ENCODE results near the gene GPI.
A peak's percentile ranks its signal among the peaks of the same experiment; 100 is the strongest.
"Not testable (repeated sequence)": the region's sequence is repeated elsewhere in the genome, so short reads cannot be mapped to it uniquely, and the experiment has no call there.

The GPI gene

DNA sequence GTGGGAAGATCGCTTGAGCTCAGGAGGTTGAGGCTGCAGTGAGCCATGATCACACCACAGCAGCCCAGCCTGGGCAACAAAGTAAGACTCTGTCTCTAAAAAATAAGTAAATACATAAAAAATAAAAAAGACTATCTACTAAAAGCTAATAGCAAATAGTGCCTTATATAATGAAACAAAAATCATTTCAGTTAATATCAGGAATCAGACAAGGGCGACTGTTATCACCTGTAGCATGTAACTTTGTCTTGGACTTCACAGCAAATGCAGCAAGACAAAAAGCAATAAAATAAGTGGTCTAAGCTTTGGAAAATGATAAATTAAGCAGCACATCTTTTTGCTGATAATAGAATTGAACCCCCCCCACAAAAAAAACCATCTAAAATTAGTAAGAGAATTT, 21.2 kb upstream of the GPI start:
- no peak for DNase-seq

DNA sequence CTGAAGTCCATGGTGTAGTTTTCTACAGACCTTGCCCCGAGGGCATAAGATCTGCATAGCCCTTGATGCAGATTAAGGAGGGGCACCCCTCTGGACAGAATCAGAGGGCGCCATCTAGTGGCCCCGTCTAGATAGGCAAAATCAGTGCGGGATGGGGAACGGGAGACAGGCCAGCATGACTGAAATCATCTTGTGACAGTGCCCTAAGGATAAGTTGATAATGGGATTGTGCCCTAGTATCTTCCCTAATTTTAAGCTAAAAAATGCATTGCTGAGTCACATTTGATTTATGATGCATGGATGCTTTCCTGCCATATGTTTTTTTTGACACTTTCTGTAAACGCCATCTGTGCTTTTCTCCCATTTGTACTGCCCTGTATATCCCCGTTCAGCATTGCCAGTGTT, 19.0 kb upstream of the GPI start:
- peak; percentile 66 to 88 for DNase-seq

DNA sequence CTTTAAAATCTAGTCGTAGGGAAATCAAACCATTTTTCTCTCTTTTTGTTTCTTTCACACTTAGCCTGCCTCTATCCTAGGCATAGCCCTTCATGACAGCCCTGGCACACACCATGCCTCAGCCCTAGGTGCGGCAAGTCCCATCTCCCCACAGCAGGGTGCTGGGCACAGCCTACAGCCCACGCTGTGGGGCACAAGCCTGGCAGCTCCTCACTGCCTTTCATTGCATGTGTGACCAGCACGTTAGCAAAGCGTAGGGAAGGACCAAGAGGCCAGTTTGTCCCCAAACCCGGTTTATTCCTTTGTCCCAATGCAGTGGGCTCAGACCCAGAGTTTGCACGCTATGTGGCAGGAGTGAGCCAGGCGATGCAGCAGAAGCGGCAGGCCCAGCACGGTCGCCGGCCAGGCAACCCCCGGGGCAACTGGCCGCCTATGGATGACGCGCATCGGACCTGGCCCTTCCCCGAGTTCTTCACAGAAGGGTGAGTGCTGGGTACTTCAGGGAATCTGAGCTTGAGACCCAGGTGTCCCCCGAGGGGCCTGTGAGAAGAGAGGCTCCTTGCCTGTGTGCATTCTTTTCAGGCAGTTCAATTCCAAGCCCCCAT, 17.3 kb upstream of the GPI start:
- no peak for DNase-seq

DNA sequence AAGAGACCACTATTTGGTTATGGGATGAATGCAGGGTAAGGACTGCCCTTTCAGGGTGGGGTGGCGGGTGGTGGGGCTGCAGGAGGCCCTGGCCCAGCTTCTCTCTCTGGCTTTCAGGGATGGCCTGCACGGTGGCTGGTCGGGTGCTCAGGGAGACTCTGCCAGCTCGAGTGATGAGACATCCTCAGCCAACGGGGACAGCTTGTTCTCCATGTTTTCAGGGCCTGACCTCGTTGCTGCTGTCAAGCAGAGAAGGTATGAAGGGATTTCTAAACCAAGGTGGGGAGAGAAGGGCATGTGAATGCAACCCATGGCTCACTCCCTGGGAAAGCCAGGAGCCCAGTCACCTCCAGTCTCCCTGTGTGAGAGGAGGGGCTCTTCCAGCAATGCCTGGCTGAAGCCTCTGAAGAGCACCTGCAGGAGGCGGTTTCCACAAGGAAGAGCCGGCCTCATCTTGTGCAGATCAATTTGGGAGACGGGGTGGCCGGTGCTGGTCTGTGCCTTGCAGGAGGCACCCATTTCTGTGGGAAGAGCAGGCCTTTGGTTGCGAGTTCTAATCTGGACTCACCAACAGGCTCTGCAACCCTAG, 16.0 kb upstream of the GPI start:
- no peak for DNase-seq

DNA sequence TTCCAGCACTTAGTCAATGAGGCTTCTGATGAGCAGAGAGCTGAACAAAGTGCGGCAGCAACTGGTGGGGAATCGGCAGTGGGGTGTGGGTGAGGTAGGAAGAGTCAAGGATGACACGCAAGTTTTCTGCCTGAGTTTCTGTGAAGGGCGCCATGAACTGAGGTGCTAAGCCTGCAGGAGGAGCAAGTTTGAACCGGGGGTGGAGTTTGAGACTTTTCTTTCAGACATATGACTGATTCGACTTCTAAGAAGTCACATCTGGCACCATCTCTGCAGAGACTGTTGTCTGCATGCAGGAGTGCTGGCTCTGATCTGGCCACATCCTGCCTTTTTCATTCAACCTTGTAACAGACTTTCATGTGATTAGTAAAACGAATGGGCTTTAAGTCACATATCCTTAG, 14.8 kb upstream of the GPI start:
- no peak for DNase-seq

DNA sequence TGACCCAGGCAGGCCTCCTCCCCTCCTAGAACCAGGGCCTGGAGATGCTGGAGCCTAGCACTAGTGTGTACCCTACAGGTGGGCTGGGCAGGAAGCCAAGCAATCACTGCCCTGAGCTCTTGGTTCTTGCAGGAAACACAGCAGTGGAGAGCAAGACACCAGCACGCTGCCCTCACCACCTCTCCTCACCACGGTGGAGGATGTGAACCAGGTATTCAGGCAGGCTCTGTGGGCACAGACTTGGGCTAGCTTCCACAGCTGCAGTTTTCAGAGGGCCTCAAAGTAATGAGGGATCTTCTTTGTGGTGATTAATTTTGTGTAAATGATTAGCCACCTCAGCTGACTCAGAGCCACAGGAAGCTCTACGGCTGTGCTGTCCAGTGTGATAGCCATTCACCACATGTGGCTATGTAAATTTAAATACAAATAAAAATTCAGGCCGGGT, 13.6 kb upstream of the GPI start:
- no peak for DNase-seq

DNA sequence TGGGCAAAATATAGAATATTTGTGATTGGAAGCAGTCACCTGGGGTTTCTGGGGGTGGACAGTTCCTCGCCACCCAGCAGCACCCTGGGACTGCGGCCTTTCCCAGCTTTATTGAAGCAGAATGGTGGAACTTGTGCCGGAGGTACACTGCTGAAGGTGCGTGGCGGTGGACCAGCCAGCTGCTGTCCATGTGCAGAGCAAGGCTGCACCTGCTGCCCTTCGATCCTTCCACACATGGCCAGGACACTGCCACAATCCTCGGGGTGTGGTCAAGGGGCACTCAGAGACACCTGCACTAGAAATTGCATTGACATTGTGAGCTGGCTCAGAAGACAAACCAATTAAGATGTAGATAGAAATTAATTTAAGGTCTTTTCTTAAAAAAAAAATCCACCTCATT, 11.4 kb upstream of the GPI start:
- DNase-seq = no peak

DNA sequence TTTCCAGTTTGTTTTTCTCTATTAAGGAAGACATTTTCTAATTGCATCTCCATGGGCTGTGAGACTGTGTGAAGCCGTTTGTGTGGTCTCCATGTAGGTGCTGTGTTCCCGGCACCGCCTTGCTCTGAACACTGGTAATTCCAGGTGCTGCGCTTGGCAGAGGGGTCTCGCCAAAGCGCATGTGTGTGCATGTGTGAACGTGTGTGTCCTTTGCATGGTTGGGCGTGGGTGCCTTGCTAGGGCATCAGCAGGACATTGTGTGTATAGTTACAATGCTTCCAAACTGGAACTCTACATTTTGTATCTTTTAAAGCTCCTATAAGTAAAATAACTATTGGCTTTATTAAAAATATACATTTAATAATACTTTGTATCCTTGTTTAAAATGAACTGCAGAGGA, 9.8 kb upstream of the GPI start:
- DNase-seq = no peak

DNA sequence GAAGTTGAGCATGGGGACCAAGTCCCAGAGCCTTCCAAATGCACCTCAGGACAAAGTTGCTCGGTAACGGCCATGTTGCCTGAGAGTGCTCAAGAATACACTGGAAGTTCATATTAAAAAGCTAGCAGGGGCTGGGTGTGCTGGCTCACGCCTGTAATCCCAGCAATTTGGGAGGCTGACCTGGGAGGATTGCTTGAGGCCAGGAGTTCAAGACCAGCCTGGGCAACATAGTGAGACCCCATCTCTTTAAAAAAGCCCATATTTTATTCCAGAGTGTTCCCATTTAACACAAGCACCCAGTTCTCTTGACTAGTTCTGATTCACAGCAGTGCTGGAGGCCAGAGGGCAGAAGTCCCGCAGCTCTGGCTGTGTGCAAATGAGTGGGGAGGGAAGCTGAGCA, 8.1 kb upstream of the GPI start:
- DNase-seq = no peak

DNA sequence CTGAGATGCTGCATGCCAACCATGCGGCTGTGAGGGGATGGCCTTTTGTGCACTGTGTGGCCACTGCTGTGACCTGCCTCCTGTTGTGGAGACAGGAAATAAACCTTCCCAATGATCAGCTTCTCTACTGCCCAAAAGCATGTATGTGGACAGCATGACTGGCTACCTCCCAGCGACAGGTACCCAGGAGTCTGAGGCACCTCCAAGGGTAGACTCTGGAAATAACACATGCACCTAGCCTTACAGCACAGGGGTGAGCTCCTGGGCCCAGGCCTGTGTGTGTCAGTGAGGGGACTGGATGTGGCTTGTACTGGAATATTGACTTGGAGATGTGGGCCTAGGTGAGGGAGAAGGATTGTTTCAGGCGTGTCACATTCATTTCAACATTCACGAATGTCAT, 7.6 kb upstream of the GPI start:
- DNase-seq = no peak

DNA sequence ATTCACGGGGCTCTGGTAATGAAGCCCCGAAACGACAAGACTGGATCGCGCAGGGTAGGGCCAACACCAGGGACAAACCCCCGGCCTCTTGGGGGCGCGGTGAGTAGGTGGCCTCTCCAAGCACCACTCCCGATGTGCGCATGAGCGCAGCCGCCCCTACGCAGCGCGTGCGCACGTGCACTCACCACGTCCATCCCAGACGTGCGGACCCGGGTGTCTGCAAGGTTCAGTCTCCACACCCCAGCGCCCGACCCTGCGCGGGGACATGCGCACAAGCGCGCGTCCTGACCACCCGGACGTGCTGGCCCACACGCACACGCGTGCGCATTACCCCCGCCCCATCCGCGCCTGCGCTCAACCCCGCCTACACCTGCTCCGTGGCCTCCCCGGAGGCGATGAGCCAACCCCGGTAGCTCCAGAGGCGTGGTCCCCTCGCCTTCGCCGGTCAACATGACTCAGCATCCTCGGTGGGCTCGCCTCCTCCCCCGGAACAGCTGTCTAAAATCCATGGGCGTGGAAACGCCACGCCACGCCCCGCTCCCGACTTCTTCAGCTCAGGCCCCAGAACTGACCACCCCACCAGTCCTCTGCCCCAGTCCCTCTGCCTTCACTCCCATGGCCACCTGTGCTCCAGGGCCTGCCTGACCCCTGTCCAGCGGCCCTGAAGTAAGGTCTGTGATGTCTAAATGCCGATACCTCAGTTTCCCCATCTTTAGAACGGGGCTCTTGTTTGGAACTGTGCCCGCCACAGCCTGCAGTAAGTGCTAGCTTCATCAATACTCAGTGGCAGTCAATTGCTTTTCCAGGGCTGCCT, 5.6 kb upstream of the GPI start:
- peak; percentile 99 to 100 for DNase-seq

DNA sequence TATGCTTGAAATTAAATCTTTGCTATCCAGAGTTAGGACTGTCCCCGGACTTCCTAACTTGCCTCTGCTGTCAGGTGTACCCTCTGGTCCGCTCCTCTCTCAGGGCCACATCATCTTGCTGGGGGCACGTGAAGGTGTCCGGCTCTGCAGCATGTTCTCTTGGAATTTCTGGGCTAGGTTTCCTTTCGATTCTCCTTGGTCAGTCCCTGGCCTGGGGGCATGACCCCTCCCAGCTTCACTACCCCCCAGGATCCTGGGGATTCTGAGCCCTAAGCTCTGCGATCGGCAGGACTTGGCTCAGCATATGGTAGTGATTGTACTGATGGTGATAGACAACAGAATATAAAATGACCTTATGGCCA, 5.1 kb upstream of the GPI start:
- no peak for DNase-seq

DNA sequence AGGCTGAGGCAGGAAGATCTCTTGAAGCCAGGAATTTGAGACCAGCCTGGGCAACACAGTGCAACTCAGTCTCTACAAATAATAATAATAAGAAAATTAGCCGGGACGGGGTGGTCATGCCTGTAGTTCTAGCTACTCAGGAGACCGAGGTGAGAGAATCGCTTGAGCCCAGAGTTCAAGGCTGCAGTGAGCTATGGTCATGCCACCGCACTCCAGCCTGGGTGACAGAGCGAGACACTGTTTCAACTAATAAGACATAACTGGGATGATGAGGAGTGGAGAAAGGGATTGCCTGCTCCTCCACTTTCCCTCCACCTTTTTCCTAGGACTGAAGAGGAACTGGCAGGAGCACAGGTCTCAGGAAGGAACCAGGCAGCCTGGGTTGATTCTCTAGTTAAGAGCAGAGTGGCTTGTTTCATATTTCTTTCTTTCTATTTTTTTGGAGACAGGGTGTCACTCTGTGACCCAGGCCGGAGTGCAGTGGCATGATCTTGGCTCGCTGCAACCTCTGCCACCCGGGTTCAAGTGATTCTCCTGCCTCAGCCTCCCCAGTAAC, 4.6 kb upstream of the GPI start:
- DNase-seq = no peak

DNA sequence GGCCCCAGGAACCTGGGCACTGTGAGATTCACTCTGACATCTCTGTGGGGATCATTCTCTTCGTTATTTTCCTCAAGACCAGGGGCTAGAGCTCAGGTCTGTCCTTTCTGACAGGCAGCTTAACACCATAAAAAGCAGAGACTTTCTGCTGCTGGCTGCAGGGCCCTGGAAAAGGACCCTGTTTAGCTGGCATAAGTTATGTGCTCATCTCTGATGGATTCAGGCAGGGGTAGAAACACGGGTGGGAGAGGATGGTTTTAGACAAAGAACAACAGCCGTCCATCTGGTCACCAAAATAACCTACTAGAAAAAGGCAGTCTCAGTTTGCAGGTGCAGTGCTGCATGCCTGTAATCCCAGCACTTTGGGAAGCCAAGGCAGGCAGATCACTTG, 2.3 kb upstream of the GPI start:
- no peak for DNase-seq

DNA sequence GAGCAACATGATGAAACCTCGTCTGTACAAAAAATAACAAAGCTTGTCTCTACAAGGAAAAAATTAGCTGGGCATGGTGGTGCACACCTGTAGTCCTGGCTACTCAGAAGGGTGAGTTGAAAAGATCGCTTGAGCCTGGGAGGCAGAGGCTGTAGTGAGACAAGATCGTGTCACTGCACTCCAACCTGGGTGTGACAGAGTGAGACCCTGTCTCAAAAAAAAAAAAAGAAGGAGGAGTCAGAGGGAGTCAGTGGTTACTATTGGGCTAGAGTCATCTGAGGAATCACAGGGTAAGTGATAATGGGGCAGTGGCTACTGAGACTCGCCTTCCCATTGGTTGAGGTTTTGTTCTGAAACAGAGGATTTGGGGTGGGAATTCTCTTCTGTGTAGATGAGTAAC, 1.9 kb upstream of the GPI start:
- no peak for DNase-seq

DNA sequence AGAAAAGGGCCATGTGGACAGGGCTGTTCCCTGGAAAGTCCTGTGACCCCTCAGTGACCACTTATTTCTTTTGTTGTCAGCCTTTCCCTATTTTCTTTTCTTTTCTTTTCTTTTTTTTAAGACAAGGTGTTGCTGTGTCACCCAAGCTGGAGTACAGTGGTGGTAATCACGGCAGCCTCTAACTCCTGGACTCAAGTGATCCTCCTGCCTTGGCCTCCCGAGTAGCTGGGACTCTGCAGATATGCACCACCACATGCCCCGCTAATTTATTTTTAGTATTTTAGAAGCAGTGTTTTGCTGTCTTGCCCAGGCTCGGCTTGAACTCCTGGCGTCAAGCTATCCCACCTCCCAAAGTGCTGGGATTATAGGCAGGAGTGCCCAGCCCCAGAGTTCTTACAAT, 1.1 kb upstream of the GPI start:
- DNase-seq = no peak

DNA sequence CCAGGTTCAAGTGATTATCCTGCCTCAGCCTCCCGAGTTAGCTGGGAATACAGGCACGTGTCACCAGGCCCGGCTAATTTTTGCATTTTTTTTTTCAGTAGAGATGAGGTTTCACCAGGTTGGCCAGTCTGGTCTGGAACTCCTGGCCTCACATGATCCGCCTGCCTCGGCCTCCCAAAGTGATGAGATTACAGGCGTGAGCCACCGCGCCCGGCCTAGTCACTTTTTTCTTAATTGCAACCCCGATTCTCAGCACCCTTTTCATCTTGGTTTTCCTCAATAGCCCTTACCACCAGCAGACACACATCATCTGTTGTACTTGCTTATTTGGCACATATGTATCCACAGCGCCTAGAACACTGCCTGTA, 550 bp upstream of the GPI start:
- peak in 1 of 2 experiments; percentile 41 for DNase-seq

DNA sequence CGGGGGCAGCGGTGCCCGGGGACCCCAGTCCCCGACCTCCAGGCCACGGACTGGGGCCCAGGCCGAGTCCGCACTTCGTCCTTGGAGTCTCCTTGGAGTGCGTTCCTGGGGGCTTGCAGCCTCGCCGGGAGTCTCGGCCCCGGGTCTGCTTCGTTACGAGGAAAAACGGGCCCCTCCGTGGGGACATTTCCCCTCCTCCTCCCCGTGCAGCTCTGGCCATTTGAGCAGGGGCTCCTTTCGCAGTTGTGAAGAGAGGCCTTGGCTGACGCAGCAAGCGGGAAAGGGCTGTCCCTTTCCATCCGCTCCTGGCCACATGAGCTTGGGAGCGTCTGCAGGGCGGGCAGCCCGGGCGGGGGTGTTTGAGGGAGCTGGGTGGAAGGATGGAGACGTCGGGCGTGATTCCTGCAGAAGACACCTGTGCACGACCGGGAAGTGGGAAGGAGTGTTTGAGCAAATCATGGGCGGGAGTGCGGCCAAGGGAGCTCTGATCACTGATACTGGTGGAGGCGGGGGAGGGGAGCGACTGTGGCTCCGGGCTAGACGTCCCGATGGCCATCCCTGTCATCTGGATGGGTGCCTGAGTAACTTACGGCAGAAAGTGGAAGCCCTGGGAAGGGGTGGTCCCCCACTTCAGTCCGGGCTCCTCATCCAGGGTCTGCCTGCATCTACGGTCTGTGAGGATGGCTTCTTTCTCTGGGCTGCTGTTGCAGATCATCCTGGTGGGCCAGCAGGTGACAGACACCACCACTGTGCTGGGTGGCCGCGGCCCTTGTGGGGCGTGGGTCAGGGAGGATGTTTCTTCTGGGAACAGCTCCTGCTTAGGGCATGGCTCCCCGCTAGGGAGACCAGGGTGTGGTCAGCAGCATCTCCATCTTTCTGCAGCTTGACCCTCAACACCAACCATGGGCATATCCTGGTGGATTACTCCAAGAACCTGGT, 736 bp downstream of the GPI start:
- peak in 1 of 2 experiments; percentile 68 for DNase-seq

DNA sequence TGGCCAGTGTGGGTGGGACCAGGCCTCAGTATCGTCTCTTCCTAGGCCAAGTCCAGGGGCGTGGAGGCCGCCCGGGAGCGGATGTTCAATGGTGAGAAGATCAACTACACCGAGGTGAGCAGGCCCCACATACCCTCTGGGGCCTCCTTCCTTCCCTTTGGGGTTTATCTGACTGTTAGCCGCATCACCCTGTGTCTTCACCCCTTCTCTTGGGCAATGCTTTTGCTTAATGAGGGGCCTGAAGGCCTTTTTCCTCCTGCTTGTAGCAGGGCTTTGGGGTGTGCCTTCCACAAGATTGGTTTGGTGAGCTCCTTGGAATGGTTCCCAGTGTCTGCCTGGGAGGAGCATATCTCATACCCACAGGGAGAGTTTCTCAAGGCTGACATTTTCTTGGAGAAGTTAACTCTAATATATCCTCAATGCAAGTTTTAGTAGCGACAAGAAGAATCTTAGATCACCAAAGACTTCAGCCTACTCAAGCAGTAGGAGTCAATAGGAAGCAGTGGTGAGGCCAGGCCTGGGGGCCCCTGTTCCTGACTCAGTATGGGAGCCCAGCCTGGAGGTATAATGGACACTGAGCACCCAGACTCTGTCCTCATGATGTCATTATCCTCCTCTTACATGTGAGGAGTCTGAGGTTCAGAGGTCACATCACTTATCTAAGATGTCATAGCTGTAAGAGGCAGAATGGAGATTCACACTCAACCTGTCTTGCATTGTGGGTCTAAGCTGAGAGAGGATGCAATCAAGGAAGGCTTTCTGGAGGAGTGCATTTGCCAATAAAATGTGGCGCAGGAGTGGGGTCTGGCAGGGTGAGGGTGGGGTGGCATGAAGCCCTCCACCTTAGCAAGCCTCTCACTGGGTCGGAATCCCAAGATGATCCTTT, 2.0 kb downstream of the GPI start:
- no peak for DNase-seq

DNA sequence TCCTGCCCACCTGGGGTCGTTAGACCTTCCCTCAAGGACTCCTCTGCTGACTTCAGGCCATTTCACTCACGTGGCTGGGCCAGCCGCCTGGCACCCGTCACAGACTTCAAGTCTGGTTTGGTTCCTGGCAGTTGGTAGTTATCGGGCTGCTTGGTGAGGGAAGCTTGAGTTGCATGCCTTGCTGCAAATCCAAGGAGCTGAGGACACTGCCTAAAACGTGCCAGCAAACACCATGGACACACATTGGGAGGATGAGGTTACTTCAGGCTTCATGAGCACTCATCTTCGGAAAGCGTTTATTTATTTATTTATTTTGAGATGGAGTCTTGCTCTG, 2.6 kb downstream of the GPI start:
- DNase-seq = no peak

DNA sequence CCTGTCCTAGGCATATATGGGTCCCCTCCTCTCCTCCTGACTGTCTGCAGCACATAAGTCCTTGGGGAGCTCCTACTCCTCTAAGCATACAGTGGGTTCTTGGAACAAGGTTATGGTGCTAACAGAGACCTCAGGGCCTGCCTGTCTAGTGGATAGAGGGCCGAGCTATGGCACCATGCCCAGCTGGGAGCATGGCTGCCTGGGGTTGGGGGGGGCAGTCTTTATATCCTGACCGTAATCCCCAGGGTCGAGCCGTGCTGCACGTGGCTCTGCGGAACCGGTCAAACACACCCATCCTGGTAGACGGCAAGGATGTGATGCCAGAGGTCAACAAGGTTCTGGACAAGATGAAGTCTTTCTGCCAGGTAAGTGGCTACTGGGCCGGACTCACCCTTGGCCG, 3.3 kb downstream of the GPI start:
- no peak for DNase-seq

DNA sequence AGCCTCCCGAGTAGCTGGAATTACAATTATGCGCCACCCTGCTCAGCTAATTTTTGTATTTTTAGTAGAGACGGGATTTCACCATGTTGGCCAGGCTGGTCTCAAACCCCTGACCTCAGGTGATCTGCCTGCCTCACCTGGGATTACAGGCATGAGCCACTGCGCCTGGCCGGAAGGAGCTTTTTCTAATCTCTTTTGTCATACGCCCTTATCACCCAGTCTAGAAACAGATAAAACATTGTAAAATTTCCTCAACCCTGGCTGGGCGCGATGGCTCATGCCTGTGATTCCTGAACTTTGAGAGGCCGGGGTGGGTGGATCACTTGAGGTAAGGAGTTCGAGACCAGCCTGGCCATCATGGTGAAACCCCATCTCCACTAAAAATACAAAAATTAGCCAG, 4.2 kb downstream of the GPI start:
- DNase-seq = not testable (repeated sequence)
